ENCODE data around the gene DLGAP1. TPM values are rescaled to one million over a fixed set of nuclear protein-coding genes. Genes with fewer than 3 reads are reported as not detected.

DLGAP1 gene
- total RNA-seq, 1 experiment from 2014 or later: 0.39 TPM

DNA sequence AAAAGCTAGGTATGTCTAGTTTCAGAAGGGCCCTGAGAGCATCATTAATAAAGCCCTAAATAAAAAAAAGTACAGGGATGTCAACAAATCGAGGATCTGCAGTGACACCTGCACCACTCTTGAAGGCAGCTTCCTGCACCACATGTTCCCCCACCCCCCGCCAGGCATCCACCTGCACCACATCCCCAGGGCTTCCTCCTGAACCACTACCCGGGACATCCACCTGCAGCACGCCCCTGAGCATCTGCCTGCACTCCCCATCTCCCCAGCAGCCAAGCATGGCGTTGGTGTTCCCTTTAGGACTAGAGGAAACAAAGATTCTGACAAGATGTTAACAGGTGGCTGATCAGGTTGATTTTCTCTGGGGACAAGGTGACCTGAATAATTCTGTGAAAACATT is 55.2 kb downstream of the DLGAP1 start:
- ChIA-PET POLR2A (no interaction called here), CTCF (no interaction called here), RAD21 (ENCODE audit: low non-redundant PET in 1 of 2, low total read pairs in 2 of 2, uncharacterized antibody in 2 of 2, unreplicated experiment in 2 of 2) (no interaction called here)
- TF ChIP-seq ATF3 (IDR thresholded peaks at IDR 0.05) (no peak), TCF7L2 (IDR thresholded peaks at IDR 0.05; ENCODE audit: borderline replicate concordance, extremely low read depth, insufficient read depth, insufficient read length) (no peak), EZH2 (IDR thresholded peaks at IDR 0.05) (no peak), YY1 (IDR thresholded peaks at IDR 0.05; ENCODE audit: extremely low read depth, insufficient replicate concordance, low read depth, low read length) (no peak), ELF1 (IDR thresholded peaks at IDR 0.05; ENCODE audit: borderline replicate concordance, low read depth) (no peak), SIN3A (IDR thresholded peaks at IDR 0.05; ENCODE audit: low read depth) (no peak), CEBPB (IDR thresholded peaks at IDR 0.05; ENCODE audit: low read depth) (no peak), JUND (IDR thresholded peaks at IDR 0.05) (no peak), EZH2phosphoT487 (IDR thresholded peaks at IDR 0.05; ENCODE audit: borderline replicate concordance) (no peak), ZNF274 (IDR thresholded peaks at IDR 0.05; ENCODE audit: low read depth, low read length) (no peak)
- TF ChIP-seq, protein P1, sequence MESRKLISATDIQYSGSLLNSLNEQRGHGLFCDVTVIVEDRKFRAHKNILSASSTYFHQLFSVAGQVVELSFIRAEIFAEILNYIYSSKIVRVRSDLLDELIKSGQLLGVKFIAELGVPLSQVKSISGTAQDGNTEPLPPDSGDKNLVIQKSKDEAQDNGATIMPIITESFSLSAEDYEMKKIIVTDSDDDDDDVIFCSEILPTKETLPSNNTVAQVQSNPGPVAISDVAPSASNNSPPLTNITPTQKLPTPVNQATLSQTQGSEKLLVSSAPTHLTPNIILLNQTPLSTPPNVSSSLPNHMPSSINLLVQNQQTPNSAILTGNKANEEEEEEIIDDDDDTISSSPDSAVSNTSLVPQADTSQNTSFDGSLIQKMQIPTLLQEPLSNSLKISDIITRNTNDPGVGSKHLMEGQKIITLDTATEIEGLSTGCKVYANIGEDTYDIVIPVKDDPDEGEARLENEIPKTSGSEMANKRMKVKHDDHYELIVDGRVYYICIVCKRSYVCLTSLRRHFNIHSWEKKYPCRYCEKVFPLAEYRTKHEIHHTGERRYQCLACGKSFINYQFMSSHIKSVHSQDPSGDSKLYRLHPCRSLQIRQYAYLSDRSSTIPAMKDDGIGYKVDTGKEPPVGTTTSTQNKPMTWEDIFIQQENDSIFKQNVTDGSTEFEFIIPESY (IDR thresholded peaks at IDR 0.05; ENCODE audit: extremely low read depth, insufficient replicate concordance, low read length): no peak
- no peak overlapping the region for H2AFZ ChIP-seq (ENCODE audit: low read depth, low read length, poor library complexity, severe bottlenecking)
- no peak overlapping the region for H3K27ac ChIP-seq (ENCODE audit: low read depth, low read length)
- peaks cover 2 to 6% of the 10 kb centered on the region in 2 experiments; a peak in 2 of 4 replicates for H3K9me3 ChIP-seq (ENCODE audit: control insufficient read depth in 1 of 2, insufficient read depth in 1 of 2, low read depth in 1 of 2, low read length in 2 of 2)
- no peak overlapping the region for H3K9ac ChIP-seq (ENCODE audit: low read length)
- H3K4me3 ChIP-seq (replicated peaks in 1 of 2; ENCODE audit: low read depth in 1 of 2, low read length in 2 of 2): no peak overlapping the region
- H3K36me3 ChIP-seq (ENCODE audit: control insufficient read depth in 1 of 2, insufficient read depth in 2 of 2, low read length in 2 of 2): no peaks in the 10 kb centered on the region
- H4K20me1 ChIP-seq (ENCODE audit: insufficient read depth): no peaks in the 10 kb centered on the region
- ATAC-seq (no peak), DNase-seq (ENCODE audit: low read depth, low spot score) (no peak)
- H3K4me2 ChIP-seq (ENCODE audit: low read length): no peak overlapping the region
- no peaks in the 10 kb centered on the region for H3K4me1 ChIP-seq (ENCODE audit: control insufficient read depth in 1 of 2, insufficient read depth in 2 of 2, low read length in 2 of 2)
- H3K79me2 ChIP-seq (ENCODE audit: insufficient read depth, low read length): no peaks in the 10 kb centered on the region
- intact Hi-C loops (cut with micrococcal nuclease): no loop called here
- BruUV-seq (replicated peaks): no TSS peak
- no peaks in the 10 kb centered on the region for H3K27me3 ChIP-seq (ENCODE audit: insufficient read depth, low read length)
- H3K9me2 ChIP-seq (ENCODE audit: insufficient read depth): no peaks in the 10 kb centered on the region

Measured in HCT116 (cell line).